Activated T-cell treated with anti-CD3 and anti-CD28 coated beads for 1 hour (primary cell): ENCODE measurements around the gene BAIAP3.

Source experiments
- DNase-seq: peaks from one replicate; pipeline ENCODE4 v3.0.0-alpha.2; 2020; ENCODE audit warnings: low read depth

Gene BAIAP3

GRCh38 chr16:1366712-1367299 lies 33.4 kb downstream of the BAIAP3 start:
- no peak for DNase-seq

- DNase-seq = no peak
Measured at GRCh38 chr16:1367486-1368174, 34.2 kb downstream of the BAIAP3 start.

GRCh38 chr16:1371054-1371978 lies 37.9 kb downstream of the BAIAP3 start:
- no peak for DNase-seq

- DNase-seq = no peak
Measured at GRCh38 chr16:1372292-1372950, 39.0 kb downstream of the BAIAP3 start.

GRCh38 chr16:1374418-1375297 lies 41.2 kb downstream of the BAIAP3 start:
- DNase-seq = no peak

GRCh38 chr16:1375298-1375640 lies 41.8 kb downstream of the BAIAP3 start:
- DNase-seq = no peak

GRCh38 chr16:1375741-1376410 lies 42.4 kb downstream of the BAIAP3 start:
- no peak for DNase-seq

GRCh38 chr16:1377406-1378010 lies 44.1 kb downstream of the BAIAP3 start:
- DNase-seq = no peak

GRCh38 chr16:1378087-1378803 lies 44.8 kb downstream of the BAIAP3 start:
- DNase-seq = no peak

- DNase-seq = peak; percentile 29
Measured at GRCh38 chr16:1378804-1379303, 45.4 kb downstream of the BAIAP3 start.

GRCh38 chr16:1379304-1380076 lies 46.0 kb downstream of the BAIAP3 start:
- DNase-seq = peak; percentile 64

- DNase-seq = no peak
Measured at GRCh38 chr16:1380195-1380594, 46.8 kb downstream of the BAIAP3 start.

- DNase-seq = no peak
Measured at GRCh38 chr16:1381612-1382406, 48.4 kb downstream of the BAIAP3 start.

GRCh38 chr16:1383556-1383955 lies 50.1 kb downstream of the BAIAP3 start:
- no peak for DNase-seq

GRCh38 chr16:1385232-1385631 lies 51.8 kb downstream of the BAIAP3 start:
- no peak for DNase-seq

GRCh38 chr16:1387331-1387730 lies 53.9 kb downstream of the BAIAP3 start:
- DNase-seq = no peak

- no peak for DNase-seq
Measured at GRCh38 chr16:1389762-1390161, 56.3 kb downstream of the BAIAP3 start.

- no peak for DNase-seq
Measured at GRCh38 chr16:1390239-1390779, 56.9 kb downstream of the BAIAP3 start.
